Thyroid gland (tissue), 4 donors: Measurements from ENCODE around the gene NR5A2. TPM values are rescaled to one million over a fixed set of nuclear protein-coding genes. Genes with fewer than 3 reads are reported as not detected.

Experiments used
- DNase-seq, 2 donors: peaks; one replicate each; pipeline ENCODE4 v3.0.0-alpha.2; 2019
- H3K27ac ChIP-seq, 3 donors: fragments of 200-600 bp; sonication (generic); 1 replicate in 2 of 3; 2 replicates in 1 of 3; pipeline ENCODE4 v1.5.1; 2016 to 2019; ENCODE audit warnings: mild to moderate bottlenecking in 1 of 3, moderate library complexity in 1 of 3
- H3K27me3 ChIP-seq: fragments of 200-600 bp; sonication (generic); one replicate; pipeline ENCODE4 v1.5.1; 2019
- H3K36me3 ChIP-seq, 2 donors: fragments of 200-600 bp; sonication (generic); one replicate each; pipeline ENCODE4 v1.5.1; 2016 to 2019
- H3K4me1 ChIP-seq, 2 donors: fragments of 200-600 bp; sonication (generic); one replicate each; pipeline ENCODE4 v1.5.1; 2017 to 2019
- H3K4me3 ChIP-seq, 3 donors: fragments of 200-600 bp; sonication (generic); replicated peaks in 1 of 3; 1 replicate in 2 of 3; 2 replicates in 1 of 3; pipeline ENCODE4 v1.5.1; 2016; ENCODE audit warnings: mild to moderate bottlenecking in 1 of 3
- H3K9me3 ChIP-seq: fragments of 200-600 bp; sonication (generic); one replicate; pipeline ENCODE4 v1.5.1; 2017
- POLR2A ChIP-seq, 2 donors: fragments of 450-650 bp; IDR thresholded peaks; one replicate each; pipeline ENCODE4 v1.6.1; 2017; ENCODE audit warnings: antibody characterized with exemption in 2 of 2, mild to moderate bottlenecking in 2 of 2, moderate library complexity in 1 of 2
- whole genome bisulfite sequencing, 2 donors: methylation state at CpG; one replicate each; pipeline ENCODE4 v1.1.5; 2017; 5-methylcytosine and 5-hydroxymethylcytosine counted together
- intact Hi-C: fragments of 100-400 bp; cut with DNase I; formaldehyde crosslinking; loops from one replicate; pipeline ENCODE4 v1.15.1; 2023
- small RNA-seq: library from RNA; depleted of rRNA; stranded (forward); fragments of <200 nt; gene quantifications from one replicate; pipeline ENCODE3, GENCODE V24; 2016
- total RNA-seq, 4 donors: library from RNA; depleted of rRNA; stranded (reverse); fragments of >200 nt; gene quantifications; one replicate each; pipeline ENCODE4 v1.2.3, GENCODE V29; 2016
- TF ChIP-seq, protein P1 (sequence below), 6 experiments: fragments of 200-600 bp in 3 of 6; fragments of 450-650 bp in 3 of 6; sonication (generic) in 3 of 6; IDR thresholded peaks; one replicate each; pipeline ENCODE4 v1.5.1; 2016 to 2019; ENCODE audit warnings: antibody characterized with exemption in 6 of 6, mild to moderate bottlenecking in 2 of 6, inconsistent platforms in 1 of 6, moderate library complexity in 1 of 6

NR5A2 gene
- total RNA-seq, 4 donors from 2014 or later, result 1.5 to 8.2 (median 3.9) TPM

GRCh38 chr1:200226969-200227303 is 199.4 kb downstream of the NR5A2 start:
- Histone ChIP-seq H3K36me3 (no peaks in the 10 kb centered on the region), H3K27ac (no peak overlapping the region), H3K27me3 (no peaks in the 10 kb centered on the region), H3K4me3 (no peak overlapping the region), H3K4me1 (no peaks in the 10 kb centered on the region), H3K9me3 (no peaks in the 10 kb centered on the region)
- no peak for DNase-seq
- WGBS, 2 donors, result 88 to 96% methylated on average over 1 of the region's 1 CpG
- intact Hi-C loops, result no loop called here
- TF ChIP-seq POLR2A (IDR thresholded peaks at IDR 0.05), result no peak
- TF ChIP-seq, protein P1, sequence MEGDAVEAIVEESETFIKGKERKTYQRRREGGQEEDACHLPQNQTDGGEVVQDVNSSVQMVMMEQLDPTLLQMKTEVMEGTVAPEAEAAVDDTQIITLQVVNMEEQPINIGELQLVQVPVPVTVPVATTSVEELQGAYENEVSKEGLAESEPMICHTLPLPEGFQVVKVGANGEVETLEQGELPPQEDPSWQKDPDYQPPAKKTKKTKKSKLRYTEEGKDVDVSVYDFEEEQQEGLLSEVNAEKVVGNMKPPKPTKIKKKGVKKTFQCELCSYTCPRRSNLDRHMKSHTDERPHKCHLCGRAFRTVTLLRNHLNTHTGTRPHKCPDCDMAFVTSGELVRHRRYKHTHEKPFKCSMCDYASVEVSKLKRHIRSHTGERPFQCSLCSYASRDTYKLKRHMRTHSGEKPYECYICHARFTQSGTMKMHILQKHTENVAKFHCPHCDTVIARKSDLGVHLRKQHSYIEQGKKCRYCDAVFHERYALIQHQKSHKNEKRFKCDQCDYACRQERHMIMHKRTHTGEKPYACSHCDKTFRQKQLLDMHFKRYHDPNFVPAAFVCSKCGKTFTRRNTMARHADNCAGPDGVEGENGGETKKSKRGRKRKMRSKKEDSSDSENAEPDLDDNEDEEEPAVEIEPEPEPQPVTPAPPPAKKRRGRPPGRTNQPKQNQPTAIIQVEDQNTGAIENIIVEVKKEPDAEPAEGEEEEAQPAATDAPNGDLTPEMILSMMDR (IDR thresholded peaks at IDR 0.05), result no peak

Small RNA genes lying within 50 kb of the gene (small RNA-seq; reads per million reads assigned to genes)
- gene RNU6-570P (not detected), gene RNU6-609P (not detected), gene RNU6-716P (not detected)
